H9 (cell line): ENCODE data around the gene FIBP. TPM values are rescaled to one million over a fixed set of nuclear protein-coding genes. Genes with fewer than 3 reads are reported as not detected.

Source experiments
- DNase-seq: peaks from one replicate; pipeline ENCODE4 v3.0.0-alpha.2; 2017
- H2AFZ ChIP-seq: one replicate; pipeline ENCODE4 v1.6.1; 2013; ENCODE audit warnings: mild to moderate bottlenecking, low read length, control low read depth, moderate library complexity
- H2AK5ac ChIP-seq: 2 replicates; pipeline ENCODE4 v1.6.1; 2013; ENCODE audit warnings: low read length, control low read depth, mixed read lengths; ENCODE audit not compliant: insufficient read length
- H2BK120ac ChIP-seq: one replicate; pipeline ENCODE4 v1.6.1; 2013; ENCODE audit warnings: low read depth, mild to moderate bottlenecking, low read length, control low read depth, inconsistent platforms; ENCODE audit not compliant: poor library complexity, severe bottlenecking
- H2BK12ac ChIP-seq: 2 replicates; pipeline ENCODE4 v1.6.1; 2013; ENCODE audit warnings: low read length, control low read depth, mixed read lengths, low read depth; ENCODE audit not compliant: insufficient read length
- H2BK15ac ChIP-seq: 2 replicates; pipeline ENCODE4 v1.6.1; 2013; ENCODE audit warnings: low read depth, low read length, control low read depth
- H2BK20ac ChIP-seq: one replicate; pipeline ENCODE4 v1.6.1; 2013; ENCODE audit warnings: low read depth, mild to moderate bottlenecking, low read length, control low read depth, inconsistent platforms; ENCODE audit not compliant: poor library complexity, severe bottlenecking
- H2BK5ac ChIP-seq: 2 replicates; pipeline ENCODE4 v1.6.1; 2013; ENCODE audit warnings: low read length, control low read depth, mixed read lengths; ENCODE audit not compliant: insufficient read length
- H3K14ac ChIP-seq: 2 replicates; pipeline ENCODE4 v1.6.1; 2013; ENCODE audit warnings: low read length, control low read depth; ENCODE audit not compliant: insufficient read depth
- H3K18ac ChIP-seq: 2 replicates; pipeline ENCODE4 v1.6.1; 2013; ENCODE audit warnings: low read depth, mild to moderate bottlenecking, mixed read lengths, low read length, control low read depth; ENCODE audit not compliant: insufficient read length
- H3K23ac ChIP-seq: 2 replicates; pipeline ENCODE4 v1.6.1; 2013; ENCODE audit warnings: low read length, control low read depth, mixed read lengths, low read depth; ENCODE audit not compliant: insufficient read length
- H3K23me2 ChIP-seq: 2 replicates; pipeline ENCODE4 v1.6.1; 2013; ENCODE audit warnings: low read depth, mild to moderate bottlenecking, mixed read lengths, low read length, control low read depth; ENCODE audit not compliant: insufficient read length, poor library complexity, severe bottlenecking
- H3K27ac ChIP-seq: 2 replicates; pipeline ENCODE4 v1.5.1; 2013; ENCODE audit warnings: low read length, control low read depth, mixed read lengths, low read depth; ENCODE audit not compliant: insufficient read length
- H3K27me3 ChIP-seq: 2 replicates; pipeline ENCODE4 v1.6.1; 2013; ENCODE audit warnings: low read length, control low read depth, inconsistent platforms; ENCODE audit not compliant: insufficient read depth
- H3K4ac ChIP-seq: 2 replicates; pipeline ENCODE4 v1.6.1; 2013; ENCODE audit warnings: low read depth, mild to moderate bottlenecking, control low read depth, inconsistent platforms, low read length, moderate library complexity
- H3K4me1 ChIP-seq: 2 replicates; pipeline ENCODE4 v1.6.1; 2013; ENCODE audit warnings: low read length, control low read depth, inconsistent platforms; ENCODE audit not compliant: insufficient read depth
- H3K4me2 ChIP-seq: 2 replicates; pipeline ENCODE4 v1.6.1; 2013; ENCODE audit warnings: low read length, control low read depth, mixed read lengths; ENCODE audit not compliant: insufficient read length, insufficient read depth
- H3K56ac ChIP-seq: 2 replicates; pipeline ENCODE4 v1.6.1; 2013; ENCODE audit warnings: low read depth, mild to moderate bottlenecking, mixed read lengths, low read length, control low read depth; ENCODE audit not compliant: insufficient read length
- H3K79me1 ChIP-seq: 2 replicates; pipeline ENCODE4 v1.6.1; 2013; ENCODE audit warnings: low read depth, mild to moderate bottlenecking, moderate library complexity, low read length, control low read depth, inconsistent platforms; ENCODE audit not compliant: insufficient read depth, poor library complexity, severe bottlenecking
- H3K79me2 ChIP-seq: 2 replicates; pipeline ENCODE4 v1.6.1; 2013; ENCODE audit warnings: low read length, control low read depth, inconsistent platforms; ENCODE audit not compliant: insufficient read depth
- H3K9ac ChIP-seq: 2 replicates; pipeline ENCODE4 v1.6.1; 2013; ENCODE audit warnings: low read length, control low read depth, mixed read lengths; ENCODE audit not compliant: insufficient read length; ENCODE audit errors: extremely low read depth
- H3K9me3 ChIP-seq: one replicate; pipeline ENCODE4 v1.6.1; 2013; ENCODE audit warnings: low read depth, low read length, inconsistent platforms; ENCODE audit not compliant: control insufficient read depth
- H3T11ph ChIP-seq: one replicate; pipeline ENCODE4 v1.6.1; 2013; ENCODE audit warnings: mild to moderate bottlenecking, low read length, control low read depth, inconsistent platforms
- H4K20me1 ChIP-seq: one replicate; pipeline ENCODE4 v1.6.1; 2013; ENCODE audit not compliant: control insufficient read depth, insufficient read length, insufficient read depth
- H4K5ac ChIP-seq: 2 replicates; pipeline ENCODE4 v1.6.1; 2013; ENCODE audit warnings: low read depth, mild to moderate bottlenecking, mixed read lengths, low read length, control low read depth; ENCODE audit not compliant: insufficient read length
- H4K8ac ChIP-seq: replicated peaks from 2 replicates; pipeline ENCODE4 v1.6.1; 2013; ENCODE audit warnings: low read length, control low read depth, mixed read lengths, low read depth; ENCODE audit not compliant: insufficient read length
- H4K91ac ChIP-seq: 2 replicates; pipeline ENCODE4 v1.6.1; 2013; ENCODE audit warnings: low read depth, mild to moderate bottlenecking, moderate library complexity, mixed read lengths, low read length, control low read depth; ENCODE audit not compliant: insufficient read length
- H3K27ac Mint-ChIP-seq, 3 experiments: 2 replicates in 2 of 3; 3 replicates in 1 of 3; pipeline ENCODE4 v1.8.0; 2020 to 2021; ENCODE audit warnings: mixed read lengths in 3 of 3, mild to moderate bottlenecking in 1 of 3, moderate library complexity in 1 of 3
- H3K27me3 Mint-ChIP-seq: 2 replicates; pipeline ENCODE4 v1.8.0; 2021; ENCODE audit warnings: low read depth, mild to moderate bottlenecking, moderate library complexity, mixed read lengths
- H3K36me3 Mint-ChIP-seq, 3 experiments: 2 replicates in 2 of 3; 3 replicates in 1 of 3; pipeline ENCODE4 v1.8.0; 2020 to 2021; ENCODE audit warnings: low read depth in 3 of 3, mixed read lengths in 3 of 3; ENCODE audit not compliant: insufficient read depth in 1 of 3
- H3K4me1 Mint-ChIP-seq, 2 experiments: 2 replicates each; pipeline ENCODE4 v1.8.0; 2020; ENCODE audit warnings: mixed read lengths in 2 of 2
- H3K4me3 Mint-ChIP-seq, 2 experiments: 2 replicates in 1 of 2; 3 replicates in 1 of 2; pipeline ENCODE4 v1.8.0; 2020 to 2021; ENCODE audit warnings: mild to moderate bottlenecking in 2 of 2, mixed read lengths in 2 of 2, moderate library complexity in 1 of 2
- H3K9me3 Mint-ChIP-seq, 2 experiments: 2 replicates in 1 of 2; 3 replicates in 1 of 2; pipeline ENCODE4 v1.8.0; 2020; ENCODE audit warnings: mild to moderate bottlenecking in 2 of 2, mixed read lengths in 2 of 2, moderate library complexity in 1 of 2
- WGBS: extraction: QIAGEN DNeasy Blood & Tissue Kit; methylation state at CpG from one replicate; pipeline ENCODE4 v1.1.7; 2013; ENCODE audit warnings: missing lambda C conversion rate, low lambda C conversion rate, mixed read lengths; ENCODE audit not compliant: insufficient read length; ENCODE audit errors: extremely low coverage; 5-methylcytosine and 5-hydroxymethylcytosine counted together
- total RNA-seq: library from RNA; stranded (reverse); gene quantifications from 2 replicates; pipeline ENCODE4 v1.2.1, GENCODE V29; 2021
- TF ChIP-seq, protein P1 (sequence below): fragments of 200-600 bp; sonication (generic); conservative IDR thresholded peaks from 3 replicates; pipeline ENCODE4 v1.8.0; 2021; ENCODE audit warnings: antibody characterized with exemption, mild to moderate bottlenecking

FIBP gene
- total RNA-seq, 1 experiment from 2014 or later, result 87.0 TPM

DNA sequence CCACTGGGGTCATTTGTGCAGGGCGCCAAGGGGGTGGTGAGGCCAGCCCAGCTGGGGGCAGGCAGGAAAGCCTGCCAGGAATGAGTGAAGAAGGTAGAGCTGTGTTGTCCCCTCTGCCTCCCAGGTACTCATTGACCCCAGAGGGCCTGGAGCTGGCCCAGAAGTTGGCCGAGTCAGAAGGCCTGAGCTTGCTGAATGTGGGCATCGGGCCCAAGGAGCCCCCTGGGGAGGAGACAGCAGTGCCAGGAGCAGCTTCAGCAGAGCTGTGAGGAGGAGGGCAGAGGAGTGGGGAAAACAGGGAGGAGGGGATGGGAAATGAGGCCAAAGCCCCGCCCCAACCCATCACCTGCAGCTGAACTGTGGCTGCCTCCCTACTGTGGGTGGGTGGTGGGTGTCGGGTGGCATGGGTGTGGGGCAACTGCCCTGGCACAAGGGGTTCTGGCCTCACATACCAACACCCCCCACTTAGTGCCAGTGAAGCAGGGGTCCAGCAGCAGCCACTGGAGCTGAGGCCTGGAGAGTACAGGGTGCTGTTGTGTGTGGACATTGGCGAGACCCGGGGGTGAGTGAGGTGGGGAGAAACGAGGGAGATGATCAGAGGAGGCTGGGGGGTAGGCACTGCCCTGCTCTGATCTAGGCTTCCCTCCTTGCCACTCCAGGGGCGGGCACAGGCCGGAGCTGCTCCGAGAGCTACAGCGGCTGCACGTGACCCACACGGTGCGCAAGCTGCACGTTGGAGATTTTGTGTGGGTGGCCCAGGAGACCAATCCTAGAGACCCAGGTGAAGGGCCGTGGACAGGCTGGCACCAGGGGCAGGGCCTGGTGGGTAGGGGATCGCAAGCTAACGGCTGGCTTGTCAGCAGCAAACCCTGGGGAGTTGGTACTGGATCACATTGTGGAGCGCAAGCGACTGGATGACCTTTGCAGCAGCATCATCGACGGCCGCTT, 25.1 kb downstream of the FIBP start:
- H3T11ph ChIP-seq, result no peak overlapping the region
- H3K23ac ChIP-seq, result no peak overlapping the region
- TF ChIP-seq, protein P1, sequence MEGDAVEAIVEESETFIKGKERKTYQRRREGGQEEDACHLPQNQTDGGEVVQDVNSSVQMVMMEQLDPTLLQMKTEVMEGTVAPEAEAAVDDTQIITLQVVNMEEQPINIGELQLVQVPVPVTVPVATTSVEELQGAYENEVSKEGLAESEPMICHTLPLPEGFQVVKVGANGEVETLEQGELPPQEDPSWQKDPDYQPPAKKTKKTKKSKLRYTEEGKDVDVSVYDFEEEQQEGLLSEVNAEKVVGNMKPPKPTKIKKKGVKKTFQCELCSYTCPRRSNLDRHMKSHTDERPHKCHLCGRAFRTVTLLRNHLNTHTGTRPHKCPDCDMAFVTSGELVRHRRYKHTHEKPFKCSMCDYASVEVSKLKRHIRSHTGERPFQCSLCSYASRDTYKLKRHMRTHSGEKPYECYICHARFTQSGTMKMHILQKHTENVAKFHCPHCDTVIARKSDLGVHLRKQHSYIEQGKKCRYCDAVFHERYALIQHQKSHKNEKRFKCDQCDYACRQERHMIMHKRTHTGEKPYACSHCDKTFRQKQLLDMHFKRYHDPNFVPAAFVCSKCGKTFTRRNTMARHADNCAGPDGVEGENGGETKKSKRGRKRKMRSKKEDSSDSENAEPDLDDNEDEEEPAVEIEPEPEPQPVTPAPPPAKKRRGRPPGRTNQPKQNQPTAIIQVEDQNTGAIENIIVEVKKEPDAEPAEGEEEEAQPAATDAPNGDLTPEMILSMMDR, result no peak
- Mint-ChIP-seq H3K27me3 (peaks cover 3% of the 10 kb centered on the region), H3K4me1 (peaks cover 25 to 30% of the 10 kb centered on the region in 2 experiments), H3K4me3 (peak overlapping the region; percentile 50 to 78; a peak in 4 of 5 replicates), H3K27ac (no peak overlapping the region), H3K36me3 (peaks cover 24 to 41% (median 40%) of the 10 kb centered on the region in 3 experiments; a peak in 6 of 7 replicates), H3K9me3 (peaks cover 0 to 3% of the 10 kb centered on the region in 2 experiments; a peak in 1 of 5 replicates)
- H4K5ac ChIP-seq, result no peak overlapping the region
- WGBS, result no CpG with 5 or more reads among the region's 24 CpGs
- H2BK15ac ChIP-seq, result no peak overlapping the region
- peak; percentile 23 for DNase-seq
- H3K4ac ChIP-seq, result no peak overlapping the region
- H3K14ac ChIP-seq, result no peak overlapping the region
- H3K27me3 ChIP-seq, result no peaks in the 10 kb centered on the region
- no peak overlapping the region for H2BK120ac ChIP-seq
- no peak overlapping the region for H3K4me2 ChIP-seq
- no peak overlapping the region for H2AK5ac ChIP-seq
- peaks cover 2% of the 10 kb centered on the region for H4K20me1 ChIP-seq
- no peak overlapping the region for H2BK5ac ChIP-seq
- no peak overlapping the region for H3K27ac ChIP-seq
- H3K18ac ChIP-seq, result no peak overlapping the region
- no peak overlapping the region for H4K91ac ChIP-seq
- no peak overlapping the region for H2BK12ac ChIP-seq
- H4K8ac ChIP-seq, result no peak overlapping the region
- H3K4me1 ChIP-seq, result no peaks in the 10 kb centered on the region
- no peak overlapping the region for H3K56ac ChIP-seq
- peaks cover 19% of the 10 kb centered on the region for H3K23me2 ChIP-seq
- H3K9ac ChIP-seq, result no peak overlapping the region
- no peaks in the 10 kb centered on the region for H3K9me3 ChIP-seq
- H2AFZ ChIP-seq, result no peak overlapping the region
- H2BK20ac ChIP-seq, result no peak overlapping the region
- H3K79me2 ChIP-seq, result no peaks in the 10 kb centered on the region
- no peaks in the 10 kb centered on the region for H3K79me1 ChIP-seq
